PC-9 (cell line): ENCODE results near the gene PDZRN4. TPM values are rescaled to one million over a fixed set of nuclear protein-coding genes. Genes with fewer than 3 reads are reported as not detected.

Source experiments
- BruUV-seq: library from RNA; stranded (reverse); fragments of 400-500 nt; replicated peaks from 2 replicates; lab custom pipeline; 2021; lab: Mats Ljungman, UMichigan
- CTCF ChIA-PET: fragments of 300-600 bp; sonication (Branson Sonifier 250); formaldehyde crosslinking; loops from one replicate; lab custom pipeline; 2022; ENCODE audit warnings: antibody characterized with exemption; lab: Charles Lee
- POLR2A ChIA-PET: fragments of 300-600 bp; sonication (Branson Sonifier 250); formaldehyde crosslinking; loops from one replicate; lab custom pipeline; 2022; ENCODE audit warnings: antibody characterized with exemption; ENCODE audit not compliant: unreplicated experiment; lab: Charles Lee
- DNase-seq, 2 experiments: peaks; one replicate each; pipeline versions ENCODE4 v3.0.0 to v3.0.0-alpha.2; 2015 to 2022; ENCODE audit warnings: mixed read lengths in 1 of 2
- H2AFZ ChIP-seq: fragments of 200-600 bp; sonication (generic); 2 replicates; pipeline ENCODE4 v1.8.1; 2017; ENCODE audit warnings: antibody characterized with exemption
- H3F3A ChIP-seq: fragments of 200-600 bp; sonication (generic); 2 replicates; pipeline ENCODE4 v1.8.1; 2017; ENCODE audit warnings: antibody characterized with exemption, mild to moderate bottlenecking, low read depth; ENCODE audit not compliant: insufficient read depth
- H3K27ac ChIP-seq: fragments of 200-600 bp; sonication (generic); 2 replicates; pipeline ENCODE4 v1.6.1; 2016; ENCODE audit warnings: mixed run types
- H3K27me3 ChIP-seq: fragments of 200-600 bp; sonication (generic); 2 replicates; pipeline ENCODE4 v1.6.1; 2016; ENCODE audit warnings: low read depth, mixed run types; ENCODE audit not compliant: insufficient read depth
- H3K36me3 ChIP-seq: fragments of 200-600 bp; sonication (generic); 2 replicates; pipeline ENCODE4 v1.6.1; 2016; ENCODE audit warnings: low read depth, mixed run types
- H3K4me1 ChIP-seq: fragments of 200-600 bp; sonication (generic); replicated peaks from 2 replicates; pipeline ENCODE4 v1.6.1; 2016; ENCODE audit warnings: mixed run types; ENCODE audit not compliant: insufficient read depth
- H3K4me2 ChIP-seq: fragments of 200-600 bp; sonication (generic); 2 replicates; pipeline ENCODE4 v1.6.1; 2017; ENCODE audit warnings: mixed run types
- H3K4me3 ChIP-seq: fragments of 200-600 bp; sonication (generic); 2 replicates; pipeline ENCODE4 v1.6.1; 2016; ENCODE audit warnings: mixed run types
- H3K79me2 ChIP-seq: fragments of 200-600 bp; sonication (generic); 2 replicates; pipeline ENCODE4 v1.6.1; 2017; ENCODE audit warnings: low read depth, mixed run types
- H3K9me2 ChIP-seq: fragments of 200-600 bp; sonication (generic); 2 replicates; pipeline ENCODE4 v1.8.1; 2017; ENCODE audit warnings: mild to moderate bottlenecking; ENCODE audit not compliant: insufficient read depth
- H3K9me3 ChIP-seq: fragments of 200-600 bp; sonication (generic); 2 replicates; pipeline ENCODE4 v1.8.1; 2016; ENCODE audit warnings: low read depth; ENCODE audit not compliant: insufficient read depth
- H4K20me1 ChIP-seq: fragments of 200-600 bp; sonication (generic); 2 replicates; pipeline ENCODE4 v1.8.1; 2017; ENCODE audit not compliant: insufficient read depth
- CTCF ChIP-seq: fragments of 200-600 bp; sonication (generic); conservative IDR thresholded peaks from 2 replicates; pipeline ENCODE4 v1.6.1; 2017; ENCODE audit warnings: mixed run types, antibody characterized with exemption, mild to moderate bottlenecking, moderate library complexity
- EZH2 ChIP-seq: fragments of 200-600 bp; sonication (generic); IDR thresholded peaks from 2 replicates; pipeline ENCODE4 v1.8.0; 2017; ENCODE audit warnings: antibody characterized with exemption, low read depth
- intact Hi-C: fragments of 100-400 bp; cut with micrococcal nuclease; formaldehyde crosslinking; loops from one replicate; pipeline ENCODE4 v1.10.0; 2022; ENCODE audit not compliant: unreplicated experiment
- total RNA-seq: library from RNA; stranded (reverse); gene quantifications from 2 replicates; pipeline ENCODE4 v1.2.3, GENCODE V29; 2021

The PDZRN4 gene
- total RNA-seq, 1 experiment from 2014 or later: not detected

- H2AFZ ChIP-seq: no peak overlapping the region
- intact Hi-C loops: no loop called here
- no TSS peak for BruUV-seq
- ChIA-PET POLR2A (no interaction called here), CTCF (no interaction called here)
- no peaks in the 10 kb centered on the region for H4K20me1 ChIP-seq
- no peak for DNase-seq
- H3K79me2 ChIP-seq: no peaks in the 10 kb centered on the region
- peaks cover 21% of the 10 kb centered on the region for H3K4me1 ChIP-seq
- no peaks in the 10 kb centered on the region for H3K36me3 ChIP-seq
- H3K4me3 ChIP-seq: no peak overlapping the region
- no peak overlapping the region for H3K27ac ChIP-seq
- H3K9me2 ChIP-seq: no peaks in the 10 kb centered on the region
- H3K4me2 ChIP-seq: no peak overlapping the region
- peaks cover 11% of the 10 kb centered on the region; the same call in 1 of the 2 replicates for H3F3A ChIP-seq
- no peak for TF ChIP-seq EZH2
- no peak for TF ChIP-seq CTCF
- H3K27me3 ChIP-seq: no peaks in the 10 kb centered on the region
- no peaks in the 10 kb centered on the region for H3K9me3 ChIP-seq
Measured at GRCh38 chr12:41289501-41289900, 101.4 kb downstream of the PDZRN4 start.

- no TSS peak for BruUV-seq
- peak overlapping the region; percentile 32; the same call in 1 of the 2 replicates for H3K4me3 ChIP-seq
- ChIA-PET POLR2A (no interaction called here), CTCF (interaction anchor here (0.6 kb wide), 1 partner anchor 675 kb away, joined by 3 read pairs; no protein-coding TSS in a partner anchor)
- H3K27ac ChIP-seq: peak overlapping the region; percentile 73
- peaks cover 21% of the 10 kb centered on the region for H3K4me1 ChIP-seq
- H3K4me2 ChIP-seq: peak overlapping the region; percentile 65
- intact Hi-C loops: loop anchor here (1.0 kb wide), 1 partner anchor 11 kb away; no protein-coding TSS in a partner anchor
- no peaks in the 10 kb centered on the region for H3K27me3 ChIP-seq
- H3K9me3 ChIP-seq: no peaks in the 10 kb centered on the region
- H3K36me3 ChIP-seq: no peaks in the 10 kb centered on the region
- no peaks in the 10 kb centered on the region for H3K9me2 ChIP-seq
- DNase-seq: peak; percentile 37 to 79
- H2AFZ ChIP-seq: peak overlapping the region; percentile 71
- no peaks in the 10 kb centered on the region for H3K79me2 ChIP-seq
- no peaks in the 10 kb centered on the region for H4K20me1 ChIP-seq
- H3F3A ChIP-seq: peaks cover 11% of the 10 kb centered on the region; the same call in 1 of the 2 replicates
- TF ChIP-seq CTCF (no peak), EZH2 (no peak)
Measured at GRCh38 chr12:41293011-41293410, 104.9 kb downstream of the PDZRN4 start.

- H3K27me3 ChIP-seq: no peaks in the 10 kb centered on the region
- BruUV-seq: no TSS peak
- TF ChIP-seq CTCF (no peak), EZH2 (no peak)
- H3K4me1 ChIP-seq: peaks cover 21% of the 10 kb centered on the region
- no peak for DNase-seq
- no peaks in the 10 kb centered on the region for H3K79me2 ChIP-seq
- no peaks in the 10 kb centered on the region for H3K9me3 ChIP-seq
- H2AFZ ChIP-seq: peak overlapping the region; percentile 71
- no peak overlapping the region; the same call in 1 of the 2 replicates for H3K4me3 ChIP-seq
- peak overlapping the region; percentile 65 for H3K4me2 ChIP-seq
- H4K20me1 ChIP-seq: no peaks in the 10 kb centered on the region
- ChIA-PET CTCF (no interaction called here), POLR2A (no interaction called here)
- H3K27ac ChIP-seq: peak overlapping the region; percentile 73
- intact Hi-C loops: loop anchor here (1.0 kb wide), 1 partner anchor 11 kb away; no protein-coding TSS in a partner anchor
- no peaks in the 10 kb centered on the region for H3K36me3 ChIP-seq
- no peaks in the 10 kb centered on the region for H3K9me2 ChIP-seq
- H3F3A ChIP-seq: peaks cover 11% of the 10 kb centered on the region; the same call in 1 of the 2 replicates
Measured at GRCh38 chr12:41293461-41293860, 105.3 kb downstream of the PDZRN4 start.
